Measurements from ENCODE around the gene FGA.

Gene FGA

GRCh38 chr4:154591890-154592289 lies 1.3 kb upstream of the FGA start:
- in situ Hi-C loops (cut with HindIII; ENCODE audit: low sequenced_read_pairs): no loop called here
- DNase-seq (ENCODE audit: low read depth): no peak
- H3K4me3 ChIP-seq (ENCODE audit: low read depth, low read length): no peak overlapping the region
- no peak for TF ChIP-seq CTCF (IDR thresholded peaks at IDR 0.05; ENCODE audit: low read depth, low read length, missing control alignments)

DNA sequence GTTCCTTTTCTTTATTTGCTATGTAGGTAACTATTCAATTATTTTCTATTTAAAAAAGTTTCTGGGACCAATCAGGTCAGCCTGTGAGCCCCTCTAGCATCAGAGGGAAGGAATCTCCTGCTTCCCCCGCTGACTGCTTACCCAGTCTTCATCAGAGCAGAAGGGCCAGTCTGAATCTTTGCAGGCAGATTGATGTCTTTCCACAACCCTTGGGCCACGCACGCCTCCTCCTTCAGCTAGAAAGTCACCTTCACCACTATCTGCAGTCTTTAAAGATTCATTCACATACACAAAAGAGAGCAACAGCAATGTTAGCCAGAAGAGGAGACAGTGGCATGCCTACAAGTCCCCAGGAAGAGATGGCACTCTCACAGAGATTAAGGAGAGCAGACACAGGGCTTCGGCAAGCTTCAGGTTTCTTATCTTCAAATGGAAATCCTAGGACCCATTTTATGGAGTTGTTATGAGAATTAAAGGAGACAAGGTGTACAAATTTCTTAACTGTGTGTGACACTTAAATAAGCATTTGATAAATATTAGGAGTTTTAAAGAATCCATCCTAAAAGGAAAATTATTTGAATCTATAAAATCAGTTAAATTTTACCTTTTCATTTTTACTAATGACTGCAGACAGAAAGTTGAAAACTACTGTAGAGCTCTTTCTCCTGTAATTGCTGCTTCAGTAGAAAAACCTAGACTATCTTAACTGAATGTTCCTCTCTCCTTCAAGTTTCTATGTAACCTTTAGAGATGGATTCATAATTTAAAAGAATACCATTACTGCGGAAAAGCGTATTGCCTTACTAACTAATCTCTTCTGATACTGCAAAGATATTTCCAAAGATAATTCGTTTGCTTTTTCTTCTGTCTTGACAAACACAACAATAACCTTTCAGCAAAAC lies 995 bp downstream of the FGA start:
- no peak for TF ChIP-seq CTCF (IDR thresholded peaks at IDR 0.05; ENCODE audit: low read depth, low read length, missing control alignments)
- in situ Hi-C loops (cut with HindIII; ENCODE audit: low sequenced_read_pairs): no loop called here

GRCh38 chr4:154588198-154588597 lies 2.3 kb downstream of the FGA start:
- no peak for TF ChIP-seq CTCF (IDR thresholded peaks at IDR 0.05; ENCODE audit: low read depth, low read length, missing control alignments)
- H3K4me3 ChIP-seq (ENCODE audit: low read depth, low read length): no peak overlapping the region
- in situ Hi-C loops (cut with HindIII; ENCODE audit: low sequenced_read_pairs): no loop called here
- DNase-seq (ENCODE audit: low read depth): no peak

More for the DNA sequence above, 995 bp downstream of the FGA start:
- H3K4me3 ChIP-seq (ENCODE audit: low read depth, low read length): no peak overlapping the region
- no peak for DNase-seq (ENCODE audit: low read depth)

GRCh38 chr4:154586296-154587033 lies 4.1 kb downstream of the FGA start:
- in situ Hi-C loops (cut with HindIII; ENCODE audit: low sequenced_read_pairs): no loop called here
- no peak overlapping the region for H3K4me3 ChIP-seq (ENCODE audit: low read depth, low read length)
- DNase-seq (ENCODE audit: low read depth): no peak
- no peak for TF ChIP-seq CTCF (IDR thresholded peaks at IDR 0.05; ENCODE audit: low read depth, low read length, missing control alignments)

GRCh38 chr4:154585369-154586018 lies 5.0 kb downstream of the FGA start:
- DNase-seq (ENCODE audit: low read depth): no peak
- in situ Hi-C loops (cut with HindIII; ENCODE audit: low sequenced_read_pairs): no loop called here
- TF ChIP-seq CTCF (IDR thresholded peaks at IDR 0.05; ENCODE audit: low read depth, low read length, missing control alignments): no peak
- no peak overlapping the region for H3K4me3 ChIP-seq (ENCODE audit: low read depth, low read length)

- in situ Hi-C loops (cut with HindIII; ENCODE audit: low sequenced_read_pairs): no loop called here
- H3K4me3 ChIP-seq (ENCODE audit: low read depth, low read length): no peak overlapping the region
- DNase-seq (ENCODE audit: low read depth): no peak
- no peak for TF ChIP-seq CTCF (IDR thresholded peaks at IDR 0.05; ENCODE audit: low read depth, low read length, missing control alignments)
These were observed 6.3 kb downstream of the FGA start for GRCh38 chr4:154584259-154584658.
